Measurements from ENCODE around the gene PAX5. TPM values are rescaled to one million over a fixed set of nuclear protein-coding genes. Genes with fewer than 3 reads are reported as not detected.

PAX5 gene
- polyA plus RNA-seq, 2 of the 4 experiments (the other 2 are of a cell fraction) = not detected

- WGBS (ENCODE audit: missing lambda C conversion rate) = 57% methylated on average over 4 of the region's 4 CpGs
- DNase-seq (ENCODE audit: low read depth in 1 of 2, low spot score in 1 of 2) = no peak
- no peaks in the 10 kb centered on the region for H3K4me1 ChIP-seq
- no peak overlapping the region for H3K27ac ChIP-seq
- ATAC-seq = no peak
- ChIA-PET CTCF (interaction anchor here (0.6 to 2.7 kb wide), 9 partner anchors 13 to 450 kb away, joined by 3 to 17 read pairs (median 3); no protein-coding TSS in a partner anchor), POLR2A (no interaction called here)
- FAIRE-seq = no peak
- H3K4me3 ChIP-seq = no peak overlapping the region
- no peak overlapping the region for H3K4me2 ChIP-seq
- TF ChIP-seq ZFP36 (IDR thresholded peaks at IDR 0.05; ENCODE audit: borderline replicate concordance, partially characterized antibody) (no peak), MYC (IDR thresholded peaks at IDR 0.05; ENCODE audit: borderline replicate concordance, low read length) (no peak), KDM1A (IDR thresholded peaks at IDR 0.05; ENCODE audit: low read depth) (no peak), HOXB13 (CRISPR knock-in tag; IDR thresholded peaks at IDR 0.05; ENCODE audit: low read depth) (no peak), EHF (CRISPR knock-in tag; IDR thresholded peaks at IDR 0.05) (no peak), CHD2 (IDR thresholded peaks at IDR 0.05; ENCODE audit: low read length, partially characterized antibody) (no peak), MAZ (IDR thresholded peaks at IDR 0.05; ENCODE audit: borderline replicate concordance, low read depth, low read length) (no peak), JUN (IDR thresholded peaks at IDR 0.05) (no peak), EP300 (IDR thresholded peaks at IDR 0.05) (no peak), HMGXB4 (CRISPR knock-in tag; IDR thresholded peaks at IDR 0.05; ENCODE audit: borderline replicate concordance) (no peak), ATOH8 (CRISPR knock-in tag; IDR thresholded peaks at IDR 0.05; ENCODE audit: low read depth) (no peak), ZSCAN20 (CRISPR knock-in tag; IDR thresholded peaks at IDR 0.05) (no peak), POLR2AphosphoS2 (conservative IDR thresholded peaks at IDR 0.05; ENCODE audit: low read length) (no peak), NR3C1 (IDR thresholded peaks at IDR 0.05) (no peak), REST (IDR thresholded peaks at IDR 0.05) (no peak), JUNB (IDR thresholded peaks at IDR 0.05) (no peak), USF2 (IDR thresholded peaks at IDR 0.05) (no peak), SMC3 (IDR thresholded peaks at IDR 0.05) (no peak), RCOR1 (IDR thresholded peaks at IDR 0.05; ENCODE audit: low read depth, low read length) (no peak)
- H3K9me3 ChIP-seq = no peaks in the 10 kb centered on the region
Observed at GRCh38 chr9:36961051-36961450, 73.0 kb downstream of the PAX5 start.

DNA sequence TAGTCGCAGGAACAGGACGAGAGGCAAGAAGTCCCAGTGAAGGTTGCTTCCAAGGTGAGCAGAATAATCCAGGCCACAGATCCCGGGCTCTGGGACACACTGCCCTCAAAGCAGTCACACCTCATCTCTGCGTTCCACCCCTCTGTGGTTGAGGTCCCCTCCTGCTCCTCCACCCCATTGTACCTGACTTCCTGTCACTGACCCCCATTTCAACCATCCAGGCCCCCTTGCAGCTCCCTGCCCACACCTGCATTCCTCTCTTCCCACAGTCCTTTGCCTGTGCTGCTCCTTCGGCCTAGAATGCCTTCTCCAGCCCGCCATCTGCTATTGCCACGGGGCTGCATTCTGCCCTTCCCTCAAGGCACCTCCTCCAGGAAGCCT is 73.5 kb downstream of the PAX5 start:
- no peak overlapping the region for H3K27ac ChIP-seq
- H3K9me3 ChIP-seq = no peaks in the 10 kb centered on the region
- ChIA-PET CTCF (interaction anchor here (0.9 to 2.7 kb wide), 6 partner anchors 13 to 50 kb away, joined by 3 to 17 read pairs (median 4); no protein-coding TSS in a partner anchor), POLR2A (no interaction called here)
- 79% methylated on average over 7 of the region's 7 CpGs for WGBS (ENCODE audit: missing lambda C conversion rate)
- DNase-seq (ENCODE audit: low read depth in 1 of 2, low spot score in 1 of 2) = no peak
- no peaks in the 10 kb centered on the region for H3K4me1 ChIP-seq
- H3K4me3 ChIP-seq = no peak overlapping the region
- FAIRE-seq = no peak
- H3K4me2 ChIP-seq = no peak overlapping the region
- ATAC-seq = no peak
- TF ChIP-seq KDM5A (IDR thresholded peaks at IDR 0.05) (no peak), ESRRA (IDR thresholded peaks at IDR 0.05; ENCODE audit: borderline replicate concordance, low read length) (no peak), JUN (IDR thresholded peaks at IDR 0.05) (no peak), REST (IDR thresholded peaks at IDR 0.05) (no peak), GATA3 (IDR thresholded peaks at IDR 0.05; ENCODE audit: borderline replicate concordance) (no peak), HMGXB4 (CRISPR knock-in tag; IDR thresholded peaks at IDR 0.05; ENCODE audit: borderline replicate concordance) (no peak), TP53 (CRISPR knock-in tag; IDR thresholded peaks at IDR 0.05) (no peak), RAD21 (conservative IDR thresholded peaks at IDR 0.05 in 1 of 2, IDR thresholded peaks at IDR 0.05 in 1 of 2) (no peak)
- TF ChIP-seq, protein P1, sequence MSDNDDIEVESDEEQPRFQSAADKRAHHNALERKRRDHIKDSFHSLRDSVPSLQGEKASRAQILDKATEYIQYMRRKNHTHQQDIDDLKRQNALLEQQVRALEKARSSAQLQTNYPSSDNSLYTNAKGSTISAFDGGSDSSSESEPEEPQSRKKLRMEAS (IDR thresholded peaks at IDR 0.05) = no peak

Measured in A549 (cell line).